GM18505 (cell line): ENCODE results near the gene MXRA7.
"Not testable (repeated sequence)": the region's sequence is repeated elsewhere in the genome, so short reads cannot be mapped to it uniquely, and the experiment has no call there.

Experiments used
- ATAC-seq: cut with Tn5 transposase; IDR thresholded peaks from one replicate; pipeline ENCODE4 v1.9.1; 2021; ENCODE audit not compliant: unreplicated experiment
- POLR2A ChIP-seq: IDR thresholded peaks from 4 replicates; pipeline ENCODE4 v1.6.1; 2011; ENCODE audit warnings: borderline replicate concordance; ENCODE audit not compliant: insufficient read depth, insufficient read length; ENCODE audit errors: extremely low read depth

Gene MXRA7, protein sequence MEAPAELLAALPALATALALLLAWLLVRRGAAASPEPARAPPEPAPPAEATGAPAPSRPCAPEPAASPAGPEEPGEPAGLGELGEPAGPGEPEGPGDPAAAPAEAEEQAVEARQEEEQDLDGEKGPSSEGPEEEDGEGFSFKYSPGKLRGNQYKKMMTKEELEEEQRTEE

DNA sequence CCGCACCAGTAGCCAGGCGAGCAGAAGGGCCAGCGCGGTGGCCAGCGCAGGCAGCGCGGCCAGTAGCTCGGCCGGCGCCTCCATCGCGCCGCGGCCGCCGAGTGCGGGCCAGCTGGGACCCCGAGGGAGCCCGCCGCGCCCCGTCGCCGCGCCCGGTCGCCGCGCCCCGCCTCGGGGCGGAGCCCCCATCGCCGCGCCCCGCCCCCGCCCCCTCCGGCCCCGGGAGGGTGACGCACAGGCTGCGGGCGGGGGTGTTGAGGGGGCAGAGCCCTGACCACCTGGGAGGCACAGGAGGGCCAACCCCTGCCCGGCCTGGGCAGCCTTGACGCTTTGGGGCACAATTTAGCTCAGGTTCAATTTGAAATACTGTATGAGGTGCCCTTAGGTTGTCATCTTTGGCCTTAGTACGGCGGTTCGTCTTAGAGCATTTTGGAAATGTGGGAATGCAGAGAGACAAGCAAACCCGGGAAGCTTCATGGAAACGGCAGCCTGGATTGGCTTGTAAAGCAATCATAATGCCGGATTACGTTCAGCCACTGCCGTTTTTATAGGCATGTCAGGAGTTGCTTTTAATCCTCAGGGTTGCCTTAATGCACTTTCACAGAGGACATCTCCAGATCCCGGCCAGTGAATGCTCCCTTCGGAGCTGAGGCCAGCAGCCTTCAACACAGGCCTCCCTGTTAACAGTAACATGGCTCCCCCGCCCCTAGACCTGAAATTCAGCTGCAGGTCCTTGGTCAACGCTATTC lies at the start of gene MXRA7:
MXRA7 (minus strand) TSS at position 103 of the 749 bp plus-strand sequence; CDS start at position 84, 19 bp downstream.
- TF ChIP-seq POLR2A, result no peak

DNA sequence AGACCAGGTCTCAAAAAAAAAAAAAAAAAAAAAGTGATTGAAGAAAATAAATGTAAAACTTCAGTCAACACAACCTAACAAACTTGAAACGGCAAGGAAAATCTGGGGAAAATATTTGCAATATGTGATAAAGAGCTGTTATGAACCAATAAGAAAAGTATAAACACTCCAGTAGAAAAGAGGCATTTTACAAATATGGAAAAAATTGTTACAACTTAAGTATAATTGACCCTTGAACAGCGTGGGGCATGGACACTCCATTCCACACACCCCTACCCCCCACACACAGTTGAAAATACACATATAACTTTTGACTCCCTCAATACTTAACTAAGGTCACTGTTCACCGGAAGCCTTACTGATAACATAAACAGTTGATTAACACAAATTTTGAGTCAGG lies 47.8 kb upstream of the MXRA7 start:
- no peak for ATAC-seq
- TF ChIP-seq POLR2A, result no peak

More for the DNA sequence above, at the start of gene MXRA7:
- ATAC-seq, result no peak

DNA sequence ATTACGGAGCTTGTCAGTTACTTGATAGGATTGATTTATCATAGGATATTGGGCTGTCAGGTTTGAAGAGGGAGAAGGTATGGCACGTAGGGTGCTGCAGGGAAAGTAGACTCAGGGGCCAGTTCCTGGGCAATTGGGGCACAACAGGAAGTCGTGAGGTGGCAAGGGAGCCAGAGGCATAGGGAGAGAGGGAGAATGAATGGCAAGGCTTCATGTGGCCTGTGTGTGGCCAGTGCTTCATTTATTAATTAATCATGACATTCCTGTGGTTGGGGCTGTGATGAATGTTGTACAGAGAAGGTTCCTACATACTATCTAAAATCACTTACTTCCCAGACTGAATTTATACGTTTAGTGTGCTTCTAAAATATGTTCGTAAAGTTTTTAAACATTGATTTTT lies 46.5 kb upstream of the MXRA7 start:
- no peak for ATAC-seq
- no peak for TF ChIP-seq POLR2A

DNA sequence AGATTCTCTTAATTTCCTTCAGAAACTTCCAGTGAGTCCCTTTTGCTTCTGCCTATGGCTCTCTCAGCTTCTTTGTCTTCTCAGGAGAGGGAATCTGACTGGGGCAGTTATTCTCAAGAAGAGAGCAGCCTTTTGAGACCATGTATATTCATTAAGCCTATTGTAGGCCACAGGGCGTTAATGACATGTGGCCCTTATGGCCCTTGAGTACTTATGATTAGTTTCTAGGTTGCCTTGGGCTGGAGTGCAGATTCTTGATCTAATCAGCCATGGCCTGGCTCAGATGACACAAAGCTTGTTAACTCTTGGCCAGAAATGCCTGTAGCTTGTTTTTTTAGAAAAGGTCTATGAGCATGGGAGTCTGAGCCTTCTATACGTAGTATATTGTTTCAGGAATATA lies 44.5 kb upstream of the MXRA7 start:
- no peak for ATAC-seq
- no peak for TF ChIP-seq POLR2A

DNA sequence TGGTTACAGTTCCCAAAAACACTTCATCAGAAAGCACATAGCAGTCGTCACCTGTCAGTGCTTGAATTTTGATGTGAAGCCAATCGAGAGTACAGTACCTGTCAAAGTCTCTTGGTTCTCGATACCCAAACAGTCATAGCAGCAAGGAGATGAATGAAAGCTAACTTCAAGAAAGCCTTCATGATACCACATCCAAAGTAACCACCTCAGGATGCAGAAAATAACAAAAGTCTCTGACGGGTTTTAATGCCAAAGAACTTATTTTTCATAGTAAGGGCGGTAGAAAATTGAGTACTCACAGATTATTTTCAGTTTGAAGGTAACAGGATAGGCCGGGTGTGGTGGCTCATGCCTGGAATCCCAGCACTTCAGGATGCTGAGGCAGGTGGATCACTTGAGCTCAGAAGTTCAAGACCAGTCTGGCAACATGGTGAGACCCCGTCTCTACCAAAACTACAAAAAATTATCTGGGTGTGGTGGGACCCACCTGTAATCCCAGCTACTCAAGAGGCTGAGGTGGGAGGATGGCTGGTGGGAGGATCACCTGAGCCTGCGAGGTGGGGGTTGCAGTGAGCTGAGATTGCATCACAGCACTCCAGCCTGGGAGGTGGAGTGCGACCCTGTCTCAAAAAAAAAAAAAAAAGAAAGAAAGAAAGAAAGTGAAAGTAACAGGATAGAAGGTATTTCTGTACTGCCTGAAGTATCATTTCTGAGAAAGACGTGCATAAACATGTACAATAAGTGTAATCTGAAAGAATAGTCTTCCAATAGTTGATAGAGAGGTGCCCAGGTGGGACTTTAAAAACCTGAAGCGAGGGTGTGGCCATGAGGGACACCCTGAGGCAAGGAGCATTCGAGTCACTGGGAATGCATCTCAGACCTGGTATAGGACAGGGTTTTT lies 42.5 kb upstream of the MXRA7 start:
- TF ChIP-seq POLR2A, result no peak
- no peak for ATAC-seq

DNA sequence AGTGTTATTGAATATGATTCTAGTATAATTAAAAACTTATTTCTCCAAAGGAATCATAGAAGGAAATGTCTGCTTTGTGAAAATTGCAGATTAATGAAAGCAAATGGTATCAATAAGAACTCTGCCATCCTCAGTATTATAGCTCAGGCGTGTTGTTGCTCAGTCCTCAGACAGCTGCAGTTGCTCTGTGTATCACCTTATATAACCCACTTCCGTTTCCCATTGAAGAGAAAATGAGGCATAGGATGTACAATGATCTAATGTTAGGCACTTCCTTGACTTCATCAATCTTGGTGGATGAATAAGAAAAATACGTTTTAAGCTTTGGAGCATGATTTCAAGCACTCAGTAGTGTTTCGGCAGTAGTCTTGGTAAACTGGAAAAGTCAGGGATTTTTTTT lies 41.2 kb upstream of the MXRA7 start:
- no peak for TF ChIP-seq POLR2A
- ATAC-seq, result no peak

DNA sequence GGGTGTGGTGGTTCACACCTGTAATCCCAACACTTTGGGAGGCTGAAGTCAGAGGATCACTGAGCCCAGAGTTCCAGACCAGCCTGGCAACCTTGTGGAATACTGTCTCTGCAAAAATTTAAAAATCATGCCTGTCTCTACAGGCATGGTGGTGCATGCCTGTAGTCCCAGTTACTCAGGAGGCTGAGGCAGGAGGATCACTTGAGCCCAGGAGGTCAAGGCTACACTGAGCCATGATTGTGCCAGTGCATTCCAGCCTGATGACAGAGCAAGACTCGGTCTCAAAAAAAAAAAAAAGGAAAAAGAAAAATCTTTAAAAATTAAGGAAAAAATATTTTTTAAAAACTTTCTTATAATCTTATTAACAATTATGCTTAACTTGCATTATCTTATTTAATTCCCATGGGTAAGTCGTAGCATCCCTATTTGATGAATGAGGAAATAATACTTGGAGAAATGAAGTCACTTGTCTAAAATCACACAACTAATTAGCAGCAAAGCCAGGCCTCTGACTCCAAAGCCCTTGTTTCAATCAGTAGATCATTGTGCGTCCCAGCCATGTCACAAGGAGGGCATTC lies 40.7 kb upstream of the MXRA7 start:
- ATAC-seq, result no peak
- no peak for TF ChIP-seq POLR2A

DNA sequence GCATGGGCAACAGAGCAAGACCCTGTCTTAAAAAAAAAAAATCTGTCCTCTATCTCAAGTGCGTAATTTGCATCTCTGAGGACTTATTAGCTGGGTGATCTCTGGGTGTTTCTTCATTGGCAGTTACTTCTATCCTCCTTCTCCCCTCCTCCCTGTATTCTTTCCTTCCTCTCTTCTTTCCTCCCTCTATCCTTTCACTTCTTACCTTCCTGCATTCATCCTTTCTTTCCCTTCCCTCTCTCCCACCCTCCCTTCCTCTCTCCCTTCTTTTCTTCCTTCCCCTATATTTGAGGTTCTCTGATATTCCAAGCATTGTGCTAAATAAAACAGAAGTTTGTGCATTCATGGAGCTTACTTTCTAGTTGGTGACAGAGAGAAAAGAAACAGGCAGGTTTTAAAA lies 37.9 kb upstream of the MXRA7 start:
- TF ChIP-seq POLR2A, result no peak
- no peak for ATAC-seq

DNA sequence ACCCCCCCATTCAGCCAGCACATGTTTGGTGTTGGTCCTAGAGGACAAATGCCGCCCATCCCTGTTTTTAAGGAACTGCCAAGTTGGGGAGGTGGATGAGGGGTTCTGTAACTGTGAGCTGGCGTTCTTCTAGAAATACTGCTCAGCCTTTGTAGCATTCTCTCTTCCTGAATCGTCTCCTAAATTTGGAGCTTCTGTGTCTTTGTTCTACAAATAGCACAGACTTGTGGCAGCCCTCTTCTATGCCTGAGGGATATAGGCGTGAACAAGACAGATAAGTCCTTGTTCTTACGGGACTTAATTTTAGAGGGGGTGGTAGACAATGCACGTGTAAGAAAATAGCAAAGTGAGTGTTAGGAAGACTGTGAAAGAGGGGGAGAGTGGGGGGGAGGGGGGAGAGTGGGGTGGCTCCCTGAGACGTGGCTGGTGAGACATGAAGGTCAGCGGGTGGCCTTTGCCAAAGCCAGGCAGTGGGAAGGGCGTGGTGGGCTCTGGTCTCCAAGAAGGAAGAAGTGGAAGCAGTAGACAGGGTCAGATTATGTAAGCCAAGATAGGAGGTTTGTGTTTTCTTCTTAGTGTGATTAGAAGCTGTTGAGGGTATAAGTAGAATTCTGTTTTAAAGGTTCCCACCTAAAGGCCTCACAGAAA lies 37.1 kb upstream of the MXRA7 start:
- no peak for TF ChIP-seq POLR2A
- no peak for ATAC-seq

DNA sequence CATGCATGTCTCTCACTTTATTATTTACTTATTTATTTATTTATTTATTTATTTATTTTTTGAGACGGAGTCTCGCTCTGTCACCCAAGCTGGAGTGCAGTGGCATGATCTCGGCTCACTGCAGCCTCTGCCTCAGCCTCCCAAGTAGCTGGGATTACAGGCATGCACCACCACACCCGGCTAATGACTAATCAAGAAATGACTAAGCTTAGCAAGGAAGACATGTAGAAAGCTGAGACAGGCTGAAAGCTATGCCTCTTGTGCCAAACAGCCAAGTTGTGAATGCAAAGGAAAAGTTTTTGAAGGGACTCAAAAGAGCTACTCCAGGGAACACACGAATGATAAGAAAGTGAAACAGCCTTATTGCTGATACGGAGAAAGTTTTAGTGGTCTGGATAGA lies 35.0 kb upstream of the MXRA7 start:
- not testable (repeated sequence) for ATAC-seq

DNA sequence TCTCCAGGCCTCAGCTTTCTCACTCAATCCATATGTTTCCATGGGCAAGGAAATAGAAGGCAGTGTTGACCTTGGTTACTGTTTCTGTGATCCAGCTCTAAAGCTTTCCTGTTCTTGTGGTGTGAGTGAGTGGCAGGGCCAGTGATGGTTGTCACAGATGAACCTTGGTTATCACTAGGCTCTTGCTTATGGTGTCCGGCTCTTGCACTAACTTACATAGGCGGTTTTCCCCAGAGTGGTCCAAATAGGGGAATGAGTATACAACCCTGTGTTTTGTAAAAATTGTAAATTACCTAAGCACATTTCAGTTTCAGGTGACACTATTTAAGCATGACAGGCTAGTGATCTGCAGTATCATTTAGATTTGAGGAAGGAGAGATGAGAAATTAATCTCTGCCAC lies 34.0 kb upstream of the MXRA7 start:
- ATAC-seq, result no peak
- no peak for TF ChIP-seq POLR2A

DNA sequence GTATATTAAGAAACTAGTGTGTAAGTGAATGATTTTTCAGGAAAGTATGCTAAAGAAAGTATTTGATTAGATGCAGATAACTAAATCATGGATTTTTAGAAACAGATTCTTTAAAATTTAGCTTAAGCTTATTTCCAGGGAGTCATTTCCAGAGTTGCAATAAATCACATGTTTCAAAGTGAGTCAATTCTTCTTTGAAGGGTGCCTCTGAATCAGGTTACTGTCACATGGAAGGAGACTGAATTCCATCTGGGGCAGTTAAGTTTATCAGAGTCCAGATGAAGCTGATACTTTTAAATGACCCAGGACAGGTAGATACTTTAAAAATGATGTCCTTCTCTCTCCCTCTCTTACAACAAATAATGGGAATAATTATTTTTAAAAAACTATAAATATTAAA lies 32.2 kb upstream of the MXRA7 start:
- TF ChIP-seq POLR2A, result no peak
- no peak for ATAC-seq
